Putamen (tissue), 1 donor: Measurements from ENCODE around the gene DOC2A.
A peak's percentile ranks its signal among the peaks of the same experiment; 100 is the strongest.

Source experiments
- DNase-seq: peaks from one replicate; pipeline ENCODE4 v3.0.0-alpha.2; 2016; ENCODE audit warnings: low spot score

The DOC2A gene

GRCh38 chr16:30005341-30006094, 5.3 kb downstream of the DOC2A start:
- DNase-seq: no peak

- DNase-seq: no peak
Observed at GRCh38 chr16:30004811-30005242, 6.0 kb downstream of the DOC2A start.

GRCh38 chr16:30004424-30004776, 6.4 kb downstream of the DOC2A start:
- DNase-seq: no peak

- no peak for DNase-seq
Observed at GRCh38 chr16:30003670-30004423, 7.0 kb downstream of the DOC2A start.

DNA sequence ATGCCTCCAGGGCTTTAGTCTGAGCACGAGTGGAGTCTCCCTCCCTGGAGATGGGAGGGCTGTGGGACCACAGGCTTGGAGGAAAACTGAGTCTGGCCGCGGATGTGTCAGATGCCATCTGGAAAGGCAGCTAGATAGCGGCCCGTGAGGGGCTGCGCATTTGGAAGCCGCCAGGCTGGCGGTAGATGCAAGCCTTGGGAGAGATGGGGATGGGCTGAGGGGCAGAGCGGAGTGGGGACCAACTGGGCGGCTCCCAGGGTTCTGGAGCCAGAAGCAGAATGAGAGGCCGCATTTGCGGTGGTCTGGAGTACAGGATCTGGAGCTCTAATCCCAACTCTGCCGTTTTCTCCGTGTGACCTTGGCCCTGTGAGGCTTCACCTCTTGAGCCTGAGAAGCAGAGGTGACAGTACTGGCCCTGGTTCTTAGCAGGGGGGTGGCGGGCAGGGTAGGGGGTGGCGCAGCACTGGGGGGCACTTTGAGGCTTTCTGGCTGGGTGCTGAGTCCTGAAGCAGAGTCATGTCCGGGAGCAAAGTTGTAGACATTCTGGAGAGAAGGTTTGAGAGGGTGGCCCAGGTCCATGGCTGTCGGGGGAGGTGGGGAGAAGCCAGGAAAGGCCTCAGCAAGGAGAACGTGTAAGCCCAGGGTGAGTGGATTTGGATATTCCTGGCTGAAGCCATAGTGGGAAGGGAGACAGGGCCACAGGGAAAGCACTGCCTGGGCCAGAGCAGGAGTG, 8.0 kb downstream of the DOC2A start:
- no peak for DNase-seq

GRCh38 chr16:30000735-30001631, 9.8 kb downstream of the DOC2A start:
- DNase-seq: no peak

DNA sequence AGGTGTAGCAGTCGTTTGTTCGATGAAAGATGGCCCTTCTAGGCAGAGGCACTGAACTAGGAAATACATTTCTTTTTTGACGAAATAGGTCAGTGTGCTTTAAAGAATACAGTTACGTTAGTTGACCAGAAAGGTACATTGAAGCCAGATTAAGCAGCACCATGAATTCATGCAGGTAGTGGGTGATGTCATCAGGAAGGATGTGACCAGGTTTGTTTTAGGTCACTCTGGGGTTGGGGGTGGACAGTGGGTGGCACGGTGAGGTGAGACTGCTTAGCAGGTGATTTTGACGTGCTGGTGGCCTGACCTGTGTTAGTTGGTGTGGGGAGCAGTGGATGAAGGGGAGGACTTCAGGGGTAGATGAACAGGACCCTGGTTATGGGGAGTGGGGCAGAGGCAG, 11.2 kb downstream of the DOC2A start:
- no peak for DNase-seq

DNA sequence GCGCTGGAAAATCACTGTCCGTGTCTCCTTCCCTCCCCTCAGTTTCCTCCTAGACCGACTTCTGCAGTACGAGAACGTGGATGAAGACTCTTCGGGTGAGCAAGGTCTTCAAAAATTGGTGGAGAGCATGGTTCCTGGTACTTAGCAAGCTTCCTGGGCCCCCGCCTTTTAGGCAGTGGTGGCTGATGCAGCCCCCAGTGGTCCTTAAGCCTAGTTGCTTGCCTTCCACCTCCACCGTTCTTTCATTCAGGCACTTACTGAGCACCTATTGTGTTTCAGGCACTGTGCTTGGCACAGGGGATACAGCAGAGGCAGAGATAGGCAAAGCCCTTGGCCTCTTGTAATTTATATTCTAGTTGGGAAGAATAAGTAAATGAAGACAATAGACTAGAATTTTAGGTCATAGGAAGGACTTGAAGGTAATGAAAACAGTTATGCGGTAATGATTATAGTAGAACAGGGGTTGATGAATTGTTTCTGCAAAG, 14.0 kb downstream of the DOC2A start:
- DNase-seq: no peak

DNA sequence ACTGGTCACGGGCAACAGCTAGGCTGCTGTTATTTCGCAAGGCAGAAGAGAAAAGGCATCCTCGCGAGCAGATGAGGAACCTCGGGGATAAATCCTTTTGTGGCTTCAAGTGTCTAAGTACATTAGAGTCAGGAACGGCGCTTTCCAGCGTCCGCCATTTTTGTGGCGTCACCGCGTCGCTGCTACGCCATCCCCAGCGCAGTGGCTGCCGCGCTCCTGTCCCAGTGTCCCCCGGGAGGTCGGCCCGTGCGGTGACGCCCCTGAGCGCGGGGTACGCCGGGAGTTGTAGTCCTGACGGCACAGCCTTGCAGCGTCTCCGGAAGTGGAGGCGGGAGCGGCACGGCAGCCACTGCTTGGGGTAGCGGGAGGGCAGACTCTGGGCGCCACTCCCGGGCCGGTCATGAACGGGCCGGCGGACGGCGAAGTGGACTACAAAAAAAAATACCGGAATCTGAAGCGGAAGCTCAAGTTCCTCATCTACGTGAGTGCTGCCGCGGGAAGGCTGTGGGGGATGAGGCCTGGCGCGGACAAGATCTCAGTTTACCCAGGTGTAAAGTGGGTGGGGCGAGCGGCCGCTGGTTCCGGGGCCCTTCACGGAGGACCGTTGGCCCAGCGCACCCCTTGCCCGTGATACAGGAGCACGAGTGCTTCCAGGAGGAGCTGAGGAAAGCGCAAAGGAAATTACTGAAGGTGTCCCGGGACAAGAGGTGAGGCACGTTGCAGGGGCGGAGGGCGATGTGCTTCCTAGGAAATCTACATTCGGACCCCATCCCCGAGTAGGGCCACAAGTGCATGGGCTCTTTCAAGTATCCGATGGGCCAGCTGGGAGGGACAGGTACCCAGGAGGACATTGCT, 14.7 kb downstream of the DOC2A start, which contains the start of gene INO80E:
INO80E (plus strand) TSS at position 331 of the 855 bp plus-strand sequence; CDS start at position 401, 70 bp downstream.
- peak; percentile 98 for DNase-seq

DNA sequence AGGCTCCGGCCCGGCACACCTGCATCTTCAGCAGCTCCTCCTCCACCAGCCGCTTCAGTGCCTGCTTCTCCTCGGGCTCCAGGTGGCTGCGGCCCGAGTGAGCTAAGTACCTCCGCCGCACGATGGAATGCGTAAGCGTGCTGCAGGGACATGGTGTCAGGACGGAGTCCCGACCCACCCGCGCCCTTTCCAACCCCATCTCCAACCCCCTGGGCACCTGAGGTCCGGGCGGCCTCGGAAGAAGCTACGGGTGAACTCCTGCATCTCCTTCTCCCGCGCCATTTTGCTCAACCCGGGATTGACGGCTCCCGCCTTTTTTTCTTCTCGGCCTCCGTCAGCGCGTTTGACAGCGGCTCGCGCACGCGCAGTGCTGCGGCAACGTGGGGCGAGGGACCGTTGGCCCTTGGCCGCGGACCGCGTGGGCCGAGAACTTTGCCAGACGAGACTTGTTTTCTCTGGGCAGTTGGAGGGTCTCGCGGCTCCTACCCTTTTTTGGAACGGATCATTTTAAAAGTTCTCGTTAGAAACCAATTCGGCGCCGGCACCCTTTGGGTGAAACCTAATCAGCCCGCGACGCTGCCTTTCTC, 15.4 kb downstream of the DOC2A start, which contains the start of gene HIRIP3:
HIRIP3 (minus strand) TSS at position 294 of the 587 bp plus-strand sequence; CDS start at position 282, 12 bp downstream.
- peak; percentile 88 for DNase-seq

DNA sequence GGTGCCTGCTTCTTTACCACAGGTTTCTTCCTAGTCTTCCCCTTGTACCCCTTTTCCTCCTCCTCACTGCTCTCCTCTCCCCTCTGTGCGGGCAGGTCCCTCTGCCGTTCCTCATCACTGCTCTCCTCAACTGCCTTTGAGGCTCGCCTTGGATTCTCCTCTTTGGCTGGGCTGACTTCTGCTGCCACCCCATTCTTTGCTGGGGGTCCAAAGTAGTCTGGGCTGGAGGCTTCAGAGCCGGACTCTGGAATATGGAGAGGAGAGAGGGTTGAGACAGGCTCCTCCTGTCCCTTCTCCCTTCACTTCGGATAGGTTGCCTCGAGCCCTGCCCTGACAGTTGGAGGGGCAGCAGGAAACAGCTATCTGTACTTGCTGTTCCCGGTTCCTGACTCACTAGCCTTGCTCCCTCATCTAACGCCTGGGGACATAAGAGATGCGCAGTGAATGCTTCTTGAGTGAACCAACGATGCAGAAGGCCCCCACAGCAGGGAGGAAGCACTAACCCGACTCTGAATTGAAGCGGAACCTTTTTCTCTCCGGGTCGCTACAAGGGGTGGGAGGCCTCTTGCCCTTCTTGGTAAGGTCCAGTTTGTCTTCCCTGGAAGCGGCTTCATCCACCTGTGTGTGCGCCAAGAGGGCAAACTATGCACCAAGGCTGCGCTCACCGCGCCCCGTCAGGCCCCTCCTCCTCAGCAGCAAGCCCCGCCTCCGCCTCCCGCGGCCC, 16.1 kb downstream of the DOC2A start:
- DNase-seq: no peak

GRCh38 chr16:29993903-29994599, 16.8 kb downstream of the DOC2A start:
- no peak for DNase-seq

DNA sequence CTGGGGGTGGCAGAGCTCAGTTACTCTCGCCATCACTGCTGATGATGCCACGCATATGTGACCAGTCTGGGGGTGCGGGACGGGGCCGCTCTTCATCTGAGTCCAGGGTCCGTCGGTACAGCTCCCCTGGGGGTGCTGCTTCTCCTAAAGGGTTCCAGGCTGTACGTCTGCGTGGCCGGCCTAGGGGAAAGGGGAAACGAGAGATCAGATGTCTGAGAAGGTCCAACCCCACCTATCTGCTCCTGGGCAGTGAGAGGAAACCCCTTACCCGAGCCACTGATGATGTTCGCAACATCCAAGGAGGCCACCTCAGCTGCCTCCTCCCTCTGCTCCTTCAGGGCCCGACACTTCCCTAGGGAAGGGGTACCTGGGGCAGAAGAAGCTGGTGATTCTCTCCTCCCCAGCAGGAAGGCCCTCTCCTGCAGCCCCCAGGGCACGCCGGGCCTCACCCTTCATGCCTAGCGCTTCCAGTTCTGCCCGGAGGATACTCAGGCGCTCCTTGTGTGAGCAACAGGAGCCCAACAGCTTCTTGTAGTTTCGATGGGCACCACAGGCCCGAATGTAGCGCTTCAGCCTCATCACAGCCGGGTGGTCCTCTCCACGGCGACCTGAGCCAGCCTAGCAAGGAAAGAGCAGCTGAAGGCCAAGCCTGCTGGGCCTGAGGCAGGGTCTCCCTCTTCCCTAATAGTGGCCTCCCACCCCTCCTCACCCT, 17.5 kb downstream of the DOC2A start:
- no peak for DNase-seq

- DNase-seq: no peak
Observed at GRCh38 chr16:29992344-29992967, 18.4 kb downstream of the DOC2A start.

- DNase-seq: no peak
Observed at GRCh38 chr16:29991571-29991904, 19.3 kb downstream of the DOC2A start.

DNA sequence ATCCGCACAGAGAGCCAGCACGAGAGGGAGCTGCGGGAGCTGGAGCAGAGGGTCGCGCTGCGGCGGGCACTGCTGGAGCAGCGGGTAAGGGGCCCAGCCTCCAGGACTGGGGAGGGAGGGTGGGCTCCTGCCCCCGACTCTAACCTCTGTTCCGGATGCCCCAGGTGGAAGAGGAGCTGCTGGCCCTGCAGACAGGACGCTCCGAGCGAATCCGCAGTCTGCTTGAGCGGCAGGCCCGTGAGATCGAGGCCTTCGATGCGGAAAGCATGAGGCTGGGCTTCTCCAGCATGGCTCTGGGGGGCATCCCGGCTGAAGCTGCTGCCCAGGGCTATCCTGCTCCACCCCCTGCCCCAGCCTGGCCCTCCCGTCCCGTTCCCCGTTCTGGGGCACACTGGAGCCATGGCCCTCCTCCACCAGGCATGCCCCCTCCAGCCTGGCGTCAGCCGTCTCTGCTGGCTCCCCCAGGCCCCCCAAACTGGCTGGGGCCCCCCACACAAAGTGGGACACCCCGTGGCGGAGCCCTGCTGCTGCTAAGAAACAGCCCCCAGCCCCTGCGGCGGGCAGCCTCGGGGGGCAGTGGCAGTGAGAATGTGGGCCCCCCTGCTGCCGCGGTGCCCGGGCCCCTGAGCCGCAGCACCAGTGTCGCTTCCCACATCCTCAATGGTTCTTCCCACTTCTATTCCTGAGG, 19.8 kb downstream of the DOC2A start:
- no peak for DNase-seq

DNA sequence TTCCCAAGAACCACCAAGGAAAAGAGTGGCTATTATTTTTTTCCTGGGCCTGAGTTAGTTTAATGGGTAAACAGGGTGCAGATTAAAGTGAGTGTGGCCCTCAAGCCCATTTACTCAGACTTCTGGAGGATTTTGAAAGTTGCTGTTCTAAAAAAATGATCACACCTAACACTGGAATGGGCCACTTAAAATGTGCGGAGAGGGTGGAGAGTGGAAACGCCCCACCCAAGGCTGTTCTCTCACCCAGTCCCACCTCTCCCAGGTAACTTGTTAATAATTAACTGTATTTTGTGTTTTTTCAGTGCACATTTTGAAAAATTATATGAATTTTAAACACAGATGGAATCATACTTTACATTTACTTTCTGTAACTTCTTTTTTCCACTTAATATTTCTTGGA, 20.8 kb downstream of the DOC2A start:
- no peak for DNase-seq
